Thoracic aorta (tissue), 2 donors: ENCODE data around the gene GABRA6. TPM values are rescaled to one million over a fixed set of nuclear protein-coding genes. Genes with fewer than 3 reads are reported as not detected.

Experiments
- ATAC-seq: fragments of 150-250 bp; one replicate; pipeline ENCODE4 v1.8.0; 2017; ENCODE audit warnings: low read depth; ENCODE audit not compliant: insufficient number of reproducible peaks, low FRiP score
- DNase-seq: peaks from one replicate; pipeline ENCODE4 v3.0.0-alpha.2; 2020; ENCODE audit warnings: low spot score
- H3K27ac ChIP-seq, 2 donors: fragments of 200-600 bp; sonication (generic); 1 replicate in 1 of 2; 2 replicates in 1 of 2; pipeline ENCODE4 v1.5.1; 2016; ENCODE audit warnings: mild to moderate bottlenecking in 2 of 2, moderate library complexity in 2 of 2
- H3K27me3 ChIP-seq: fragments of 200-600 bp; sonication (generic); replicated peaks from 2 replicates; pipeline ENCODE4 v1.6.0; 2016; ENCODE audit warnings: mild to moderate bottlenecking; ENCODE audit not compliant: insufficient read depth
- H3K36me3 ChIP-seq: fragments of 200-600 bp; sonication (generic); one replicate; pipeline ENCODE4 v1.5.1; 2016
- H3K4me1 ChIP-seq, 2 donors: fragments of 200-600 bp; sonication (generic); 1 replicate in 1 of 2; 2 replicates in 1 of 2; pipeline versions ENCODE4 v1.5.1 to v1.6.0; 2016; ENCODE audit warnings: low read depth in 2 of 2, mild to moderate bottlenecking in 1 of 2; ENCODE audit not compliant: control insufficient read depth in 1 of 2
- H3K4me3 ChIP-seq: fragments of 200-600 bp; sonication (generic); 2 replicates; pipeline ENCODE4 v1.5.1; 2016; ENCODE audit warnings: mild to moderate bottlenecking
- H3K9me3 ChIP-seq: fragments of 200-600 bp; sonication (generic); 2 replicates; pipeline ENCODE4 v1.5.1; 2016
- CTCF ChIP-seq: fragments of 200-600 bp; sonication (generic); IDR thresholded peaks from one replicate; pipeline ENCODE4 v1.5.1; 2019; ENCODE audit warnings: antibody characterized with exemption
- total RNA-seq, 2 donors: library from RNA; depleted of rRNA; stranded (reverse); fragments of >200 nt; gene quantifications; one replicate each; pipeline versions ENCODE4 v1.1.0 to v1.2.3, GENCODE V29; 2016

The GABRA6 gene
- total RNA-seq, 2 donors from 2014 or later: not detected

GRCh38 chr5:161663431-161663830, 22.1 kb upstream of the GABRA6 start:
- H3K4me3 ChIP-seq: no peak overlapping the region
- no peak for TF ChIP-seq CTCF
- DNase-seq (no peak), ATAC-seq (no peak)
- H3K27ac ChIP-seq: no peak overlapping the region
- H3K27me3 ChIP-seq: no peaks in the 10 kb centered on the region
- H3K9me3 ChIP-seq: no peaks in the 10 kb centered on the region
- no peaks in the 10 kb centered on the region for H3K36me3 ChIP-seq
- no peaks in the 10 kb centered on the region for H3K4me1 ChIP-seq

- DNase-seq (no peak), ATAC-seq (no peak)
- no peaks in the 10 kb centered on the region for H3K9me3 ChIP-seq
- no peaks in the 10 kb centered on the region for H3K36me3 ChIP-seq
- H3K4me3 ChIP-seq: no peak overlapping the region
- no peak for TF ChIP-seq CTCF
- no peaks in the 10 kb centered on the region for H3K4me1 ChIP-seq
- no peaks in the 10 kb centered on the region for H3K27me3 ChIP-seq
- H3K27ac ChIP-seq: no peak overlapping the region
Observed at GRCh38 chr5:161676103-161676502, 9.4 kb upstream of the GABRA6 start.

- Histone ChIP-seq H3K9me3 (no peaks in the 10 kb centered on the region), H3K4me1 (no peaks in the 10 kb centered on the region), H3K4me3 (no peak overlapping the region), H3K27ac (no peak overlapping the region), H3K27me3 (no peaks in the 10 kb centered on the region), H3K36me3 (no peaks in the 10 kb centered on the region)
- DNase-seq: no peak
- no peak for ATAC-seq
- no peak for TF ChIP-seq CTCF
Observed at GRCh38 chr5:161686149-161686548, 628 bp downstream of the GABRA6 start.

- Histone ChIP-seq H3K27me3 (no peaks in the 10 kb centered on the region), H3K9me3 (no peaks in the 10 kb centered on the region), H3K4me1 (no peaks in the 10 kb centered on the region), H3K27ac (no peak overlapping the region), H3K36me3 (no peaks in the 10 kb centered on the region), H3K4me3 (no peak overlapping the region)
- ATAC-seq (no peak), DNase-seq (no peak)
- no peak for TF ChIP-seq CTCF
Observed at GRCh38 chr5:161686881-161687280, 1.4 kb downstream of the GABRA6 start.

- Histone ChIP-seq H3K4me3 (no peak overlapping the region), H3K27me3 (no peaks in the 10 kb centered on the region), H3K9me3 (no peaks in the 10 kb centered on the region), H3K27ac (no peak overlapping the region), H3K4me1 (no peaks in the 10 kb centered on the region), H3K36me3 (no peaks in the 10 kb centered on the region)
- no peak for DNase-seq
- TF ChIP-seq CTCF: no peak
- no peak for ATAC-seq
Observed at GRCh38 chr5:161687316-161687715, 1.8 kb downstream of the GABRA6 start.
